GM18520 (cell line): Measurements from ENCODE around the gene GTF3C4.

Source experiments
- ATAC-seq: cut with Tn5 transposase; IDR thresholded peaks from one replicate; pipeline ENCODE4 v1.9.1; 2021; ENCODE audit not compliant: unreplicated experiment

The GTF3C4 gene

DNA sequence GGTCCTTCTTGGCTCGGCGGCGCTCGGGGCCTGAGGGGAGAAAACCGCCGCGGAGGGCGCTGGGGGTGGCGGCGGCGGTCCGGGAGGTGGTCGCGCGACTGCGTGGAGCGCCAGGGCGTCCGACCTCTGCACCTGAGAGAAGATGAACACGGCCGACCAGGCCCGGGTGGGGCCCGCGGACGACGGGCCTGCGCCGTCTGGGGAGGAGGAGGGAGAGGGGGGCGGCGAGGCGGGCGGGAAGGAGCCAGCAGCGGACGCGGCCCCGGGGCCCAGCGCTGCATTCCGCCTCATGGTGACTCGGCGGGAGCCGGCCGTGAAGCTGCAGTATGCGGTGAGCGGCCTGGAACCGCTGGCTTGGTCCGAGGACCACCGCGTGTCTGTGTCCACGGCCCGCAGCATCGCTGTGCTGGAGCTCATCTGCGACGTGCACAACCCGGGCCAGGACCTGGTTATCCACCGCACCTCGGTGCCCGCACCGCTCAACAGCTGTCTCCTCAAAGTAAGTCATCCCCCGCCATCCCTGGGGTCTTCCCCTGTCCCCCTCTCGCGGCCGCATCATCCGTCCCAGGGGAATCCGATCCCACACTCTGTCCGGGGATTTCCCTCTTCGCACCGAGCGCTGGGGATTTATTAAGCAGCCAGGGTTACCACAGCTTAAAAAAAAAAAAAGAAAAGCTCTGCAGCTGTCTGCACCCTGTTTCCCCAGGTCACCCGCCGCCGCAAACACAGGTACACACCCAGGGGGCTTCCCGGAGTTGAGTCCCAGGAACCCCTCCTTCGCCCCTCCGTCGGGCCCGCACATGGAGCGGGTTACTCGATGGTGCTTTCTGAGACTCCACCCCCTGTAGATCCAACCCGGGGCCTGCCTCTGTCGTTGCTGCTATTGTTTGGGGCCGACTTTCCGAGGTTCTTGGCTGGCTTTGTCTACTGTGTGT is at the start of gene GTF3C4:
TSS of gene GTF3C4 (plus strand) at position 8 of the 935 bp plus-strand sequence. CDS start at position 143, 135 bp downstream.
- peak; percentile 34 for ATAC-seq

- ATAC-seq, result no peak
Observed at GRCh38 chr9:132622159-132622558, 48.1 kb upstream of the GTF3C4 start.

DNA sequence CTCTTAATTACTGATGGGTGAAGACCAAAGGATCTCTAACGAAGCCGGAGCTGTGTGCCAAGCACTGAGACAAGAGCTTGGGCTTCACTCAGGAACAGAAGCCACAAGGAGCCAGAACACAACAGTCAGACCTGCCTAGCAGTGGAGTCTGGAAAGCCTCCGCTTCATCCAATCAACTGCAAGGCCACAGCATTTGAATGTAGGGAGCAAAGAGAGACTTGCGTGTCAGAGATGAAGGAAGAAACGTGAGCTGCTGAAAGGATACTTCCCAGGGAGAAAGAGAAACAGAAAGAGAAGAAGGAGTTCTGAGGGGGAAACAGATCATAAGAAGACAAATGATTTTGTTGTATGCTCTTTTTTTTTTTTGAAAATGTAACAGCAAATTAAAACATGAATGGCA is 44.0 kb upstream of the GTF3C4 start:
- ATAC-seq, result no peak

GRCh38 chr9:132627106-132627505 is 43.2 kb upstream of the GTF3C4 start:
- ATAC-seq, result no peak

DNA sequence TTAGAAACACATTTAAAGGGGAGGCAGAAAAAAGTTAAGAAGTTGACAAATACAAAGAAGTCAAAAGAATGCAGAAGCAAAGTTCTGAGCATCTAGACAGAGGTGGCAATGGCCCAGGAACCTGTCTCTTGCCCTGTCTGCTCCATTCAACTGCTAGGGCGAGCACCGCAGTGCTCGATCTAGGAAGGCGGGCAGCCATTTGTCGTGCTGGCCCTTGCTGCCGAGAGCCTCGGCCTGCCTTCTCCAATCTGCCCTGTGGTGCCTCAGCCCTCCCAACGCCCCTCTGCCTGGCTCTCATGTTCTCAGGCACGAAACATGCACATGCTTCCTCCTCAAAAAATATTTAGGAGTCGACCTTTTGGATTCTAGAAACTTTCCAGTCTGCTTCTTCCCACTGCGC is 42.7 kb upstream of the GTF3C4 start:
- no peak for ATAC-seq

GRCh38 chr9:132628746-132629145 is 41.5 kb upstream of the GTF3C4 start:
- no peak for ATAC-seq

- no peak for ATAC-seq
Observed at GRCh38 chr9:132630116-132630515, 40.1 kb upstream of the GTF3C4 start.

DNA sequence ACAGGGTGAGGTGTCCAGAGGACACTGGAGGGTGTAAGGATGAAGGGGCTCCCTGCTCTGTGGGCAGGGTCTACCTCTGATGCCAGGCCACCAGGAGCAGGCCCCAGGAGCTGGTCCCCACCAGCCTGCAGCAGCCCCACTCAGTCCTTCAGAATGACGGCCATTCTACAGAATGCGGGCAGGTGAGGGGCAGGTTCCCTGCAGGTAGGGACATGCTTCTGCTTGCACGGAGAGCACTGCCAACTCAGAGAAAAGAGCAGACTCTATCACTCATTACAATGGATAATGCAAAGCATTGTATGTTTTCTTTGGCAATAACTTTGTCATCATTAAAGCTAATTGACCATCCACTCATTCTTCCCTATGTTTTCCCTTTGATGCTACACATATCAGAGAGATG is 39.5 kb upstream of the GTF3C4 start:
- ATAC-seq, result no peak

DNA sequence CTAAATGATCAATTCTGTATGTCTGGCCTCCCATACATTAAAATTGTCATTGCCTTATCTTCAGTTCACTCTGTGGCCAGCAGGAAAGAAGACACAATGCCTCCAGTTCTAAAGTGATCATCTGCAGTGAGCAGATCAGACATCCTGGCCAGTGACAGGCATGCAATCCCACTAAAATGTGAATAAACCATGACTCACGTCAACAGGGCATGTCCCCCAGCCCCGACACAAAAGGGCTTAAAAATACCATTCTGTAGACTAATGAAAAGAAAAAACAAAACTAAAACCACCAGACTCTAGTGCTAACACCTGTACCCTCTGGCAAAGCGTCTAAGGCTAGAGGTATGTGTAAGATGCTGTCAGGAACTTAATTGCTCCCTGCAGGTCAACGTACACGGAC is 39.0 kb upstream of the GTF3C4 start:
- ATAC-seq, result no peak

DNA sequence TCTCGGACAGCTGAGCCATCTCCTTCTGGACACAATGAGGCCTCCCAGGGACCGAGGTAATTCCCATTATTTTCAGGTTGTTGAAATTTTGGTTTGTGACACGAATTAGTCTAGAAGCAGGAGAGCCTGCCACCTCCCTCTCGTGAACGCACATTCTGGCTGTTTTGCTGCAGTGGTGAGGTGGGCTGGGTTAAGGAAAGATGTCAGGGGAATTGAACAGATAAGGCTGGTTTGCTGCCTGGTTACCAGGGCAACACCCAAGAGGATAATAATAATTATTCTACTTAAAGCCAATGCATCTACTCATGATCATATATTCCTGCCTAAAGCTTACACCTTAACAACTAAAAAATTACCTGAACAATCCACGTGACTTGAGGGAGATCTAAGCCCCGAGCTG is 38.6 kb upstream of the GTF3C4 start:
- ATAC-seq, result no peak

DNA sequence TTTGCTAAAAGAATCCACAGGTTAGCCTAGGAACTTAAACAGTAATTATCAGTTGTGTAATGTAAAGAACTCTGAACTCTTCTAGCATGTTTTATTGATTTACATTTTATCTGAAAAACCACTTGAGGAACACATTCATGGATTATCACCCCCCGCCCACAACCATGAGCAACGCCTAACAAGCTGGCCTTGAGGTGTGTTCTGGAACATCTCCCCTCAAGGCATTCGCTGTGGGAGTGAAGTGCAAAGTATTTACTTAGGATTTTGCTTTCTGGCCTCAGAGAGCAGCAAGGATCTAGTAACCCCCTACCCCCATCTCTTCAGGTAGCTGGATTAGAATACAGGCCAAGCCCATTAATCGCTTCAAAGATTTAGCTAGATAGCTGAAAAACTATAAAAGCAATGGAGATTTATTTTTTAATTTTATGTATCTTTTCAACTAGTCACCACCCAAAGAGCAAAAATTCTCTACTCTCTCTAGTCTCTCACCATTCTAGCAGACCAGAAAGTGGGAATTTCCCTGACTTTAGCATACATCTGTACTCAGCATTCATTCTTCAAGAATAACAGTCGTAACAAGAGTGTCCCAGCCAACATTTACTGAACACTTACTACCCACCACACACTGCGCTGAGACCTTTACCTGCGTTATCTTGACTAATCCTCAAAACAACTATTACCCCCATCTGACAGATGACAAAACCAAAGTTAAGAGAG is 37.7 kb upstream of the GTF3C4 start:
- ATAC-seq, result no peak

GRCh38 chr9:132634327-132634726 is 35.9 kb upstream of the GTF3C4 start:
- ATAC-seq, result no peak

- ATAC-seq, result no peak
Observed at GRCh38 chr9:132637351-132637750, 32.9 kb upstream of the GTF3C4 start.

GRCh38 chr9:132637801-132638200 is 32.5 kb upstream of the GTF3C4 start:
- ATAC-seq, result no peak

DNA sequence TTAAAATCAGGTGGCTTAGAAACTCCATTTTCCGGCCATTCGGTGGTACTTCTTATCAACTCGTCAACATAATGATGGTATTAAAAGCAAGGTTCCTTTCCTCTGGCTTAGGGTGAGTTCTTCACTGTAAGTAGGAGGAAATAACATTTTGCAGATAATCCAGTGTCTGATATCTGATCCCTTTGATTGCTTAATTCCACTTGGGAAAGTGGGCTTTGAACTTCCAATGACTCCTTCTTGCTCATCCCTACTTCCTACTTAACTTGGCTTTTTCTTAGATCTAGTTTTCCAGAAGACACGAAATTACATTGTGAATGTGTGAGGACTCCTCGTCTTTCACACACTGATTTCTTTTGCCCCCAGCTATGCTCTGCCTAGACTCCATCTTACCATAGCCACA is 32.0 kb upstream of the GTF3C4 start:
- ATAC-seq, result no peak

DNA sequence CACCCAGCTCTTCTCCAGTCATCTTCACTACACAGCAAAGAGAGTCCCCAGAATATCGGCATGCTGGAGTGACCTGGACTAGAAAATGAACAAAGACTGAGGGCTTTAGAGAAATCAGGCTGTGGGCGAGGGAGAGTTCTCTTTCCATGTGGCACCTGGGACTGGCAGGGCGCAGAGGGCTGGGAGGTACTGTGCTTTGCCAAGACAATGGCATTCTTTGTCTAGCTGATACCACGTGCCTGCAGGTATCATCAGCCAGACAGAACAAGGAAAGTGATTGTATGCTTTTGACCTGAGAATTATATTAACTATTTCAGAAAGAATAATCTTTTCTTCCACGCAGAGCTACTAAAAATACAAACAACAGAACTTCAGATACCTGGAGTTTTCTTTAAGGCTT is 30.9 kb upstream of the GTF3C4 start:
- ATAC-seq, result no peak

DNA sequence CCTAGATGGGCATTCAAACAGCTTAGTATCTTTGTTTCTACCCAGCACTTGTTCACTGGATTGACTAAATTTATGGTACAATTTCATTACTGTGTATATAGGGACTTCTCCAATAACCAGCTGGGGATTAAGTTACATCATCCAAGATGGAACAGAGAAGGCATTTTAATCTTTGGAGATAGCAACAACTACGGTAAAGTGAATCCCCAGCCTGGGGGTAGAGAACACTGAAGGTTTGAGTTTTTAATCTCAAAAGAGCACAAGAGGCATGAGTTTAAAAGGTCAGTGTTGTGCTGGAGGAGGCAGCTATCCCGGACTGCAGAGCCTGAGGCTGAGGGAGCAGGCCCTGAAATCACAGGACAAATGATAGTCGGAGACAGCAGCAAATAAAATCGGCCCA is 29.0 kb upstream of the GTF3C4 start:
- ATAC-seq, result no peak

DNA sequence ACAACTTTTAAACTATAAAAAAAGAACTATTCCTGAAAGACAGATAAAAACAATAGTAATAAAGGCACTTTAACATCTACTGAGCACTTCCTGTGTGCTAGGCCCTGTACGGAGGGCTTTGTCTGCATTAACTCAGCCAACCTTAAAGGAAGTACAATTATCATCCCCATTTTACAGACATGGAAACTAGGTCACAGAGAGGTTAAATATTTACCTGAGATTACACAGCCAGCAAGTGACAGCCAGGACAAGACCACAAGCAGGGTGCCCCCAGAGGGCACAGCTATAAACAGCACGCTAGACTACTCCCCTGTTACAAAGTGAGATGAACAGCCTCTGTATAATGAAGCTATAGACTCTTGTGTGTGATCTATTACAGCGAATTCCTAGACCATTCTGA is 26.0 kb upstream of the GTF3C4 start:
- ATAC-seq, result no peak

GRCh38 chr9:132645306-132645705 is 25.0 kb upstream of the GTF3C4 start:
- ATAC-seq, result no peak

GRCh38 chr9:132645711-132646110 is 24.6 kb upstream of the GTF3C4 start:
- no peak for ATAC-seq

DNA sequence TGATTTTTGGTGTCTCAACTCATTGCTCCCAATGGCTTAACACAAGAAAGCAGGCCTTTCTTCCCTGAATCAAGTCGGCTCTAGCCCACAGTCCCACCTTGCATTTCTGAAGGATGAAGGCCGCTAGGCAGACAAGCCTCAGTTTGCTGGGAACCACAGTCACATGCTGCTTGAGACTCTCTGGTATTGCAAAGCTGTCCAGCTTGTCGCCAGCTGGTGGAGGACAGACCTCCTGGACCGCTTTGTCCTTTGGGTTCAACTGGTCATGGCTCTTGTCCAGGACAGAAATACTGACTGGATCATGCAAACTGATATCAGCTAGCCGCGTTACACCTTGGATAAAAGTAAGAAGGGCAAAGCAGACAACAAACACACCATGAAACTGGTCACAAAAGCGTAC is 23.5 kb upstream of the GTF3C4 start:
- no peak for ATAC-seq

- no peak for ATAC-seq
Observed at GRCh38 chr9:132647355-132647754, 22.9 kb upstream of the GTF3C4 start.
